Measurements from ENCODE around the gene ARHGAP31. TPM values are rescaled to one million over a fixed set of nuclear protein-coding genes. Genes with fewer than 3 reads are reported as not detected.

ARHGAP31 gene
- total and polyA plus RNA-seq, 4 donors, result 0.99 to 4.6 (median 2.6) TPM

DNA sequence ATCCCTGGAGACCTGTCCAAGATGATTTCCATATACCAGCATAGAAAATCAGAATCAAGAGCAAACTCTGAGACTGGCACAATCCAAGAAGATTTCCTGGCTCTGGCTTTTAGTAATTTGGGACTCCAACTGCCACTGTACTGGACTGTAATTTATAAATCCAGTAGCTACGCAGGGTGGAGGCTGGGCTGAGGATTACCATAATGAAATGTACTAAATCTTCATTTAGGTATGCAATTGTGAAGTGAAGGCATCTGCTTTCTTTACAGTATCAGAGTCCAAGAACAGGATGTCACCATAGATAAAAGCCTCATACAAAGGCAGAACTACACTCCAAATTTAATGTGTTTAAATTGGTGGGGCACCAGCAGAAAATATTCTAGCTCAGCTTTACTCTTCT, 122.7 kb downstream of the ARHGAP31 start:
- Histone ChIP-seq H3K9me3 (ENCODE audit: control insufficient read depth in 4 of 4, low read length in 3 of 4) (no peaks in the 10 kb centered on the region), H3K27me3 (ENCODE audit: control insufficient read depth in 4 of 4, insufficient read depth in 4 of 4, low read length in 3 of 4) (no peaks in the 10 kb centered on the region), H3K4me3 (ENCODE audit: low read depth in 1 of 3, low read length in 3 of 3) (no peak overlapping the region), H3K27ac (ENCODE audit: low read depth in 1 of 2, low read length in 2 of 2) (no peak overlapping the region), H3K4me1 (ENCODE audit: control insufficient read depth in 4 of 4, insufficient read depth in 4 of 4, low read length in 3 of 4) (no peaks in the 10 kb centered on the region), H3K36me3 (ENCODE audit: control insufficient read depth in 4 of 4, insufficient read depth in 3 of 4, low read depth in 1 of 4, low read length in 3 of 4) (peaks cover 0 to 2% (median under 1%) of the 10 kb centered on the region in 4 donors), H3K9ac (ENCODE audit: low read depth in 1 of 2, low read length in 2 of 2) (no peak overlapping the region)
- DNase-seq (ENCODE audit: low spot score), result no peak
- no peak for TF ChIP-seq HNF4A (conservative IDR thresholded peaks at IDR 0.05)
- TF ChIP-seq HNF4G (IDR thresholded peaks at IDR 0.05), result no peak
- TF ChIP-seq EGR1 (IDR thresholded peaks at IDR 0.05; ENCODE audit: low read depth in 2 of 2), result no peak
- TF ChIP-seq GABPA (IDR thresholded peaks at IDR 0.05 in 1 of 2, conservative IDR thresholded peaks at IDR 0.05 in 1 of 2), result no peak
- TF ChIP-seq, protein P1, sequence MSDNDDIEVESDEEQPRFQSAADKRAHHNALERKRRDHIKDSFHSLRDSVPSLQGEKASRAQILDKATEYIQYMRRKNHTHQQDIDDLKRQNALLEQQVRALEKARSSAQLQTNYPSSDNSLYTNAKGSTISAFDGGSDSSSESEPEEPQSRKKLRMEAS (IDR thresholded peaks at IDR 0.05), result no peak
- TF ChIP-seq JUND (IDR thresholded peaks at IDR 0.05), result no peak
- no peak for TF ChIP-seq YY1 (IDR thresholded peaks at IDR 0.05)
- TF ChIP-seq TAF1 (conservative IDR thresholded peaks at IDR 0.05), result no peak
- 92% methylated on average over 1 of the region's 1 CpG for WGBS

DNA sequence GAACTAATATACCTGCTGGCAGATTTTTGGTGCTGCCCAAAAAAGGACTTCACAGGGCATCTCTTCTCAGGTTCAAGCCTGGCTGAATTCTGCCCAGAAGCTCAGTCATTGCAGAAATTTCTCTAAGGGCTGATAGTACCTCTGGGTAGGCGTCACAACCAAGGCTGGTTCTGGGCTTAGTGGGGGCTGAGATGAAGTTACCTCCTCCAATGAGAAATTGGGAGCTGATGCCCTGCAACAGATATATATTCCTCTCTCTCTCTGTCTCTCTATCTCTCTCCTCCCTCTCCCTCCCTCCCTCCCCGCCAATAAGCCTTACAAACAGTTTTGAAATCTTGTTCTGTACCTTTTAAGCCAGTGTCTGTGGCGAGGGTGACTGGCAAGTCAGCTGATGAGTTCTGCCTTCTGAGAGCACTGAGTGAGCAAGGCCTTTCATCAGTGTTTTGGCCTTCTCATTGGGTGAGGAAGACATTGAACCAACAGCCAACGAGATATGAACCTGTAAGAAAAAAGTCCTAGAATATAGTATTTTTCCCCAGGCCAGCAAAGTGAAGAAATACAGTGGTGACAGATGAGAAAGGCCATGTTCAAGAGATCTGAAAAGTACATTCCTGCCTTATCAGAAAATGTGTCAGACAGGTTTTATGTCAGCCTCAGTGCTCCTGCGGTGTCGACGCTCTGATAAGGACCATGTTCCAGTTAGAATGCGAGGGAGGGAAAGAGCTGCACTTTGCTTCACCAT, 123.8 kb downstream of the ARHGAP31 start:
- TF ChIP-seq, protein P2, sequence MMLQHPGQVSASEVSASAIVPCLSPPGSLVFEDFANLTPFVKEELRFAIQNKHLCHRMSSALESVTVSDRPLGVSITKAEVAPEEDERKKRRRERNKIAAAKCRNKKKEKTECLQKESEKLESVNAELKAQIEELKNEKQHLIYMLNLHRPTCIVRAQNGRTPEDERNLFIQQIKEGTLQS (IDR thresholded peaks at IDR 0.05), result no peak
- TF ChIP-seq, protein P3, sequence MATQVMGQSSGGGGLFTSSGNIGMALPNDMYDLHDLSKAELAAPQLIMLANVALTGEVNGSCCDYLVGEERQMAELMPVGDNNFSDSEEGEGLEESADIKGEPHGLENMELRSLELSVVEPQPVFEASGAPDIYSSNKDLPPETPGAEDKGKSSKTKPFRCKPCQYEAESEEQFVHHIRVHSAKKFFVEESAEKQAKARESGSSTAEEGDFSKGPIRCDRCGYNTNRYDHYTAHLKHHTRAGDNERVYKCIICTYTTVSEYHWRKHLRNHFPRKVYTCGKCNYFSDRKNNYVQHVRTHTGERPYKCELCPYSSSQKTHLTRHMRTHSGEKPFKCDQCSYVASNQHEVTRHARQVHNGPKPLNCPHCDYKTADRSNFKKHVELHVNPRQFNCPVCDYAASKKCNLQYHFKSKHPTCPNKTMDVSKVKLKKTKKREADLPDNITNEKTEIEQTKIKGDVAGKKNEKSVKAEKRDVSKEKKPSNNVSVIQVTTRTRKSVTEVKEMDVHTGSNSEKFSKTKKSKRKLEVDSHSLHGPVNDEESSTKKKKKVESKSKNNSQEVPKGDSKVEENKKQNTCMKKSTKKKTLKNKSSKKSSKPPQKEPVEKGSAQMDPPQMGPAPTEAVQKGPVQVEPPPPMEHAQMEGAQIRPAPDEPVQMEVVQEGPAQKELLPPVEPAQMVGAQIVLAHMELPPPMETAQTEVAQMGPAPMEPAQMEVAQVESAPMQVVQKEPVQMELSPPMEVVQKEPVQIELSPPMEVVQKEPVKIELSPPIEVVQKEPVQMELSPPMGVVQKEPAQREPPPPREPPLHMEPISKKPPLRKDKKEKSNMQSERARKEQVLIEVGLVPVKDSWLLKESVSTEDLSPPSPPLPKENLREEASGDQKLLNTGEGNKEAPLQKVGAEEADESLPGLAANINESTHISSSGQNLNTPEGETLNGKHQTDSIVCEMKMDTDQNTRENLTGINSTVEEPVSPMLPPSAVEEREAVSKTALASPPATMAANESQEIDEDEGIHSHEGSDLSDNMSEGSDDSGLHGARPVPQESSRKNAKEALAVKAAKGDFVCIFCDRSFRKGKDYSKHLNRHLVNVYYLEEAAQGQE (IDR thresholded peaks at IDR 0.05), result no peak
- TF ChIP-seq HNF4G (IDR thresholded peaks at IDR 0.05) (no peak), HNF4A (conservative IDR thresholded peaks at IDR 0.05) (no peak), SP1 (IDR thresholded peaks at IDR 0.05) (no peak)
- TF ChIP-seq, protein P1 (IDR thresholded peaks at IDR 0.05), result no peak

DNA sequence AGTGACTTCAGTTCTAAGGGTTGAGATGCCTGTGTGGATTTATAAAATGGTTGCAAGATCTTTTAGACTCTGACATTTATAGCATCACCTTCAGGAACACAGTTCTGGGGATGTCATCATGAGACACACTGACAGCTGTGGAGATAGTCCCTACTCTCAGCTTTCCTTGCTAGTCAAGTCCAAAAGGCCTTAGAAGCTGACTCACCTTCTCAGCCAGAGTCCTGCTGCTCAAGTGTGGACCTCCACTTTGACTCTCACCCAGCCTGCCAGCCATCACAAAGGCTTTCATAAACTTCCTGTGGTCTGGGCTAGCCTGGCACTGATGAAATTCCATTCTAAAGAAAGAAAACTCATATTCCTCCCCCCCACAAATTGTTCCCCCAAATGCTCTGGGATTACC, 124.5 kb downstream of the ARHGAP31 start:
- no peak overlapping the region for H3K4me3 ChIP-seq (ENCODE audit: low read depth in 1 of 3, low read length in 3 of 3)
- no peaks in the 10 kb centered on the region for H3K27me3 ChIP-seq (ENCODE audit: control insufficient read depth in 4 of 4, insufficient read depth in 4 of 4, low read length in 3 of 4)
- H3K9ac ChIP-seq (ENCODE audit: low read depth in 1 of 2, low read length in 2 of 2), result no peak overlapping the region
- H3K27ac ChIP-seq (ENCODE audit: low read depth in 1 of 2, low read length in 2 of 2), result no peak overlapping the region
- no peaks in the 10 kb centered on the region for H3K9me3 ChIP-seq (ENCODE audit: control insufficient read depth in 4 of 4, low read length in 3 of 4)
- peaks cover 0 to 2% (median under 1%) of the 10 kb centered on the region in 4 donors for H3K36me3 ChIP-seq (ENCODE audit: control insufficient read depth in 4 of 4, insufficient read depth in 3 of 4, low read depth in 1 of 4, low read length in 3 of 4)
- H3K4me1 ChIP-seq (ENCODE audit: control insufficient read depth in 4 of 4, insufficient read depth in 4 of 4, low read length in 3 of 4), result no peaks in the 10 kb centered on the region
- DNase-seq (ENCODE audit: low spot score), result no peak
- TF ChIP-seq NR2F2 (IDR thresholded peaks at IDR 0.05), result no peak
- no peak for TF ChIP-seq GABPA (IDR thresholded peaks at IDR 0.05 in 1 of 2, conservative IDR thresholded peaks at IDR 0.05 in 1 of 2)
- TF ChIP-seq, protein P2 (IDR thresholded peaks at IDR 0.05), result no peak
- TF ChIP-seq, protein P1 (IDR thresholded peaks at IDR 0.05), result no peak
- no peak for TF ChIP-seq TAF1 (conservative IDR thresholded peaks at IDR 0.05)
- no peak for TF ChIP-seq RXRA (IDR thresholded peaks at IDR 0.05)
- TF ChIP-seq, protein P3 (IDR thresholded peaks at IDR 0.05), result no peak
- no peak for TF ChIP-seq SP1 (IDR thresholded peaks at IDR 0.05)
- no peak for TF ChIP-seq HNF4G (IDR thresholded peaks at IDR 0.05)
- TF ChIP-seq RAD21 (IDR thresholded peaks at IDR 0.05), result no peak
- TF ChIP-seq JUND (IDR thresholded peaks at IDR 0.05), result no peak
- TF ChIP-seq HNF4A (conservative IDR thresholded peaks at IDR 0.05), result no peak
- TF ChIP-seq YY1 (IDR thresholded peaks at IDR 0.05), result no peak
- no peak for TF ChIP-seq EGR1 (IDR thresholded peaks at IDR 0.05; ENCODE audit: low read depth in 2 of 2)

More for the DNA sequence above, 123.8 kb downstream of the ARHGAP31 start:
- 89% methylated on average over 8 of the region's 8 CpGs for WGBS
- Histone ChIP-seq H3K9me3 (ENCODE audit: control insufficient read depth in 4 of 4, low read length in 3 of 4) (no peaks in the 10 kb centered on the region), H3K4me3 (ENCODE audit: low read depth in 1 of 3, low read length in 3 of 3) (no peak overlapping the region), H3K27ac (ENCODE audit: low read depth in 1 of 2, low read length in 2 of 2) (no peak overlapping the region), H3K4me1 (ENCODE audit: control insufficient read depth in 4 of 4, insufficient read depth in 4 of 4, low read length in 3 of 4) (no peaks in the 10 kb centered on the region), H3K9ac (ENCODE audit: low read depth in 1 of 2, low read length in 2 of 2) (no peak overlapping the region), H3K27me3 (ENCODE audit: control insufficient read depth in 4 of 4, insufficient read depth in 4 of 4, low read length in 3 of 4) (no peaks in the 10 kb centered on the region), H3K36me3 (ENCODE audit: control insufficient read depth in 4 of 4, insufficient read depth in 3 of 4, low read depth in 1 of 4, low read length in 3 of 4) (peaks cover 0 to 2% (median under 1%) of the 10 kb centered on the region in 4 donors)
- no peak for DNase-seq (ENCODE audit: low spot score)
